ENCODE data around the gene CHTF18. TPM values are rescaled to one million over a fixed set of nuclear protein-coding genes. Genes with fewer than 3 reads are reported as not detected.

Gene CHTF18
- total RNA-seq, 2 experiments from 2014 or later = 30.7 to 31.1 TPM

- no peak for DNase-seq
- H3K27me3 ChIP-seq (ENCODE audit: control insufficient read depth in 1 of 2, insufficient read depth in 2 of 2, low read length in 2 of 2) = no peaks in the 10 kb centered on the region
- H3K4me3 Mint-ChIP-seq = no peak overlapping the region
- H3K27me3 Mint-ChIP-seq = peaks cover 4% of the 10 kb centered on the region
- no peak for TF ChIP-seq CTCF (IDR thresholded peaks at IDR 0.05)
- H3K36me3 Mint-ChIP-seq (ENCODE audit: low read depth) = no peaks in the 10 kb centered on the region
- intact Hi-C loops (cut with DNase I, micrococcal nuclease) = no loop called here
- ChIA-PET POLR2A (no interaction called here), CTCF (no interaction called here)
- H3K9me3 Mint-ChIP-seq = no peaks in the 10 kb centered on the region
- no peaks in the 10 kb centered on the region for H3K4me1 Mint-ChIP-seq (ENCODE audit: low read depth)
- no peak overlapping the region for H3K27ac Mint-ChIP-seq
- no peak for ATAC-seq (ENCODE audit: poor library complexity)
- H3K27ac ChIP-seq (ENCODE audit: low read depth in 1 of 2, low read length in 2 of 2) = no peak overlapping the region
- no peaks in the 10 kb centered on the region for H3K36me3 ChIP-seq (ENCODE audit: insufficient read depth, low read length)
- peaks cover 13% of the 10 kb centered on the region for H3K4me1 ChIP-seq (ENCODE audit: insufficient read depth, low read length)
- H3K4me3 ChIP-seq (ENCODE audit: low read length) = no peak overlapping the region
- H3K9me3 ChIP-seq (ENCODE audit: control insufficient read depth in 1 of 2, insufficient read depth in 1 of 2, low read length in 2 of 2) = no peaks in the 10 kb centered on the region
Measured at GRCh38 chr16:793414-793813, 5.0 kb downstream of the CHTF18 start.

GRCh38 chr16:794091-794822, 5.8 kb downstream of the CHTF18 start:
- Histone ChIP-seq H3K4me1 (ENCODE audit: insufficient read depth, low read length) (peaks cover 5% of the 10 kb centered on the region), H3K36me3 (ENCODE audit: insufficient read depth, low read length) (no peaks in the 10 kb centered on the region), H3K27ac (ENCODE audit: low read depth in 1 of 2, low read length in 2 of 2) (no peak overlapping the region), H3K9me3 (ENCODE audit: control insufficient read depth in 1 of 2, insufficient read depth in 1 of 2, low read length in 2 of 2) (peaks cover 0 to under 1% of the 10 kb centered on the region in 2 experiments), H3K27me3 (ENCODE audit: control insufficient read depth in 1 of 2, insufficient read depth in 2 of 2, low read length in 2 of 2) (peaks cover 0 to 3% of the 10 kb centered on the region in 2 experiments), H3K4me3 (ENCODE audit: low read length) (no peak overlapping the region)
- Mint-ChIP-seq H3K27ac (no peak overlapping the region), H3K9me3 (no peaks in the 10 kb centered on the region), H3K27me3 (peaks cover 4% of the 10 kb centered on the region), H3K36me3 (ENCODE audit: low read depth) (no peaks in the 10 kb centered on the region), H3K4me1 (ENCODE audit: low read depth) (no peaks in the 10 kb centered on the region), H3K4me3 (no peak overlapping the region)
- no peak for ATAC-seq (ENCODE audit: poor library complexity)
- ChIA-PET CTCF (no interaction called here), POLR2A (no interaction called here)
- intact Hi-C loops (cut with DNase I, micrococcal nuclease) = no loop called here
- TF ChIP-seq CTCF (IDR thresholded peaks at IDR 0.05) = no peak
- DNase-seq = no peak

GRCh38 chr16:794853-795466, 6.5 kb downstream of the CHTF18 start:
- no peak overlapping the region for H3K4me3 Mint-ChIP-seq

More at GRCh38 chr16:794853-795466, 6.5 kb downstream of the CHTF18 start:
- ATAC-seq (ENCODE audit: poor library complexity) = no peak
- H3K4me1 ChIP-seq (ENCODE audit: insufficient read depth, low read length) = no peaks in the 10 kb centered on the region
- Mint-ChIP-seq H3K27me3 (peaks cover 4% of the 10 kb centered on the region), H3K9me3 (no peaks in the 10 kb centered on the region), H3K27ac (no peak overlapping the region), H3K4me1 (ENCODE audit: low read depth) (no peaks in the 10 kb centered on the region), H3K36me3 (ENCODE audit: low read depth) (no peaks in the 10 kb centered on the region)
- H3K4me3 ChIP-seq (ENCODE audit: low read length) = no peak overlapping the region
- no peak for TF ChIP-seq CTCF (IDR thresholded peaks at IDR 0.05)
- H3K27me3 ChIP-seq (ENCODE audit: control insufficient read depth in 1 of 2, insufficient read depth in 2 of 2, low read length in 2 of 2) = peaks cover 1 to 5% of the 10 kb centered on the region in 2 experiments
- peaks cover 0 to 5% of the 10 kb centered on the region in 2 experiments for H3K9me3 ChIP-seq (ENCODE audit: control insufficient read depth in 1 of 2, insufficient read depth in 1 of 2, low read length in 2 of 2)
- POLR2A ChIA-PET = no interaction called here
- no peaks in the 10 kb centered on the region for H3K36me3 ChIP-seq (ENCODE audit: insufficient read depth, low read length)
- DNase-seq = no peak
- H3K27ac ChIP-seq (ENCODE audit: low read depth in 1 of 2, low read length in 2 of 2) = no peak overlapping the region
- intact Hi-C loops (cut with DNase I, micrococcal nuclease) = no loop called here
- CTCF ChIA-PET = no interaction called here

Measured in CD4-positive, alpha-beta T cell (primary cell).